RWPE1 (cell line): Measurements from ENCODE around the gene TOMM20.
"Not testable (repeated sequence)": the region's sequence is repeated elsewhere in the genome, so short reads cannot be mapped to it uniquely, and the experiment has no call there.

Experiments used
- CTCF ChIA-PET: fragments of 350-600 bp; sonication (Branson Sonifier 250); formaldehyde crosslinking; extraction: SDS; loops from one replicate; lab custom pipeline; 2021; lab: Yijun Ruan, JAX
- POLR2A ChIA-PET: fragments of 400-600 bp; formaldehyde crosslinking; extraction: SDS; loops from one replicate; lab custom pipeline; 2020; ENCODE audit warnings: antibody characterized with exemption; ENCODE audit not compliant: low non-redundant PET; lab: Yijun Ruan, JAX
- DNase-seq: peaks from one replicate; pipeline ENCODE4 v3.0.0; 2012; ENCODE audit warnings: low spot score
- H3K27ac ChIP-seq: fragments of 450-650 bp; 2 replicates; pipeline ENCODE4 v1.5.1; 2017
- TF ChIP-seq, protein P1 (sequence below): fragments of 450-650 bp; conservative IDR thresholded peaks from 2 replicates; pipeline ENCODE4 v1.5.1; 2017; ENCODE audit warnings: low read depth, mild to moderate bottlenecking

TOMM20 gene

DNA sequence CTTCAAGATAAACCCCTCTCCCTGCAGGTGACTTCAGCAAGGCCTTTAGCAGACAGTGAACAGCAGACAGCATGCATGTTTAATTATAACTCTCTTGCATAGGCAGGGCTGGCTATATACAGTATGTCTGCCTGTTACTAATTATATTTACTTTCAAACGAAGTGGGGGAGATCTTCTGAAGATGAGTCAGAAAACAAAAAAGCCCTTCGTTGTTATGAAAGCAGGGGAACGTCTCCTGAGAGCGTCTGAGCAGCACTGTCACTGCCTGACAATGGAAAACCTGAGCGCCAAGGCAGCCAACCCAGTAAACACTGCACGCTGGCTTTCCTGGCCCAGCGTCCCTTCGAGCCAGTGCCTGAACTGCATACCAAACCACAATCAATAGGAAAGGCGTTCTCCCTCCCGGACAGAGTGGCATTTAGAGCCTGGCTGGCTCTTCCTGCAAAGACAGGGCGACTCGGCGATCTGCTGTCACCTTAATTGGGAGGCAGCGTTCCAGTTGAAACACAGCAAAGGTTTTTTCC lies 54.1 kb downstream of the TOMM20 start:
- DNase-seq: no peak
- ChIA-PET POLR2A (no interaction called here), CTCF (no interaction called here)
- TF ChIP-seq, protein P1, sequence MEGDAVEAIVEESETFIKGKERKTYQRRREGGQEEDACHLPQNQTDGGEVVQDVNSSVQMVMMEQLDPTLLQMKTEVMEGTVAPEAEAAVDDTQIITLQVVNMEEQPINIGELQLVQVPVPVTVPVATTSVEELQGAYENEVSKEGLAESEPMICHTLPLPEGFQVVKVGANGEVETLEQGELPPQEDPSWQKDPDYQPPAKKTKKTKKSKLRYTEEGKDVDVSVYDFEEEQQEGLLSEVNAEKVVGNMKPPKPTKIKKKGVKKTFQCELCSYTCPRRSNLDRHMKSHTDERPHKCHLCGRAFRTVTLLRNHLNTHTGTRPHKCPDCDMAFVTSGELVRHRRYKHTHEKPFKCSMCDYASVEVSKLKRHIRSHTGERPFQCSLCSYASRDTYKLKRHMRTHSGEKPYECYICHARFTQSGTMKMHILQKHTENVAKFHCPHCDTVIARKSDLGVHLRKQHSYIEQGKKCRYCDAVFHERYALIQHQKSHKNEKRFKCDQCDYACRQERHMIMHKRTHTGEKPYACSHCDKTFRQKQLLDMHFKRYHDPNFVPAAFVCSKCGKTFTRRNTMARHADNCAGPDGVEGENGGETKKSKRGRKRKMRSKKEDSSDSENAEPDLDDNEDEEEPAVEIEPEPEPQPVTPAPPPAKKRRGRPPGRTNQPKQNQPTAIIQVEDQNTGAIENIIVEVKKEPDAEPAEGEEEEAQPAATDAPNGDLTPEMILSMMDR: no peak
- H3K27ac ChIP-seq: peak overlapping the region; percentile 86

DNA sequence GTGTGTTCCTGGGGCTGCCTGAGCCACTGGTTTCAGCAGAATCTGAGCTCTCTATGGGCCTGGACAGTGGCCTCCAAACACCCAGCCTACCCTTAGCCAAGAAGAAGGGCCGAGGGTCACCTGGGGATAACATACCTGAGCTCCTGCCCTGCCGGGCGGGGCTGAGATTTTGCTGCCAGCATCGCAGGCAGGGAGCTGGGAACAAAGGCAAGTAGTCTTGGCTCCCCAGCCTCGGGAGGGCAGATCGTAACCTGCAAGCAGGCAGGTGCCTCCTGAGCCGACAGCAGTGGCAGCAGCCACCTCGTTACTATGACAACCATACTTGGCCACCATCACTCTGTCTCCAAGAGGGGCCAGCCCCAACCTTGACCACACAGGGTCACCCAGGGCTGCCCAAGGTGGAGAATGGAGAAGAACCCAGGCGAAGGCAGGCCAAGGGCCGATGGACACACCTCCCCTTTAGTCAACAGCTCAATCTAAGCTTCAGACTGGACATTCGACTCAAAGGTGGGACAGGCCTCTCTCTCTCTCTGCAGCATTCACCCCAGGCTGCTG lies 54.6 kb downstream of the TOMM20 start:
- ChIA-PET CTCF (no interaction called here), POLR2A (interaction anchor here (0.6 to 0.7 kb wide), 2 partner anchors 99 to 575 kb away, joined by 3 read pairs; no protein-coding TSS in a partner anchor)
- TF ChIP-seq, protein P1: no peak
- DNase-seq: no peak
- peak overlapping the region; percentile 86 for H3K27ac ChIP-seq

DNA sequence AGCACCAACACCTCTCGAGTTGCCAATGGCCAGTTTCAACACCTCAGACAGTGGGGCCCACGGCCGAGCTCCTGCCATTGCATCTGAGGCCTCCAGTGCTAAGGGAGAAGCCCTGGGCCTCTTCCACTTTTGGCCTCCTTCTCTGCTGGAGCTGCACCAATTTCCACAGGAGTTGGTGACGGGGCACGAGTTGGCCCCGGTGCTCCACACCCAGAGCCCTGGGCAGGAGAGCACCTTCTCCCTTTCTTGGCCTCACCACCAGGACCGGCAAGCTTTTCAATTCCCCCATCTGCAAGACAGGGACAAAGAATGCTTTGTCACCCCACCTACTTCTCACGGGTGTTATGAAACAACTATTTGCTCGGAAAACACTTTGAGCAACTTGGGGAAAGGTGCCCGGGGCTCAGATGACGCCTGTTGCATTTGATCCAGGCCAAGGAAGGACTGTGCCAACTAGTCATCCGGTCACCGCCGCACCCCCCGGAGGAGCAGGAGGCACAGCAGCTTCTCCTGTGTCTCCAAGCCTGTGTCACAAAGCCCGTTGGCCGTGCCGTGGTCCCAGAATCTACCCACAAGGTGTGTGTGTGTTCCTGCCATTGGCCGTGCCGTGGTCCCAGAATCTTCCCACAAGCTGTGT lies 55.2 kb downstream of the TOMM20 start:
- ChIA-PET CTCF (interaction anchor here (0.5 to 1.1 kb wide), 3 partner anchors 10 to 66 kb away, joined by 3 to 5 read pairs (median 3); no protein-coding TSS in a partner anchor), POLR2A (interaction anchor here (0.6 to 0.7 kb wide), 2 partner anchors 98 to 574 kb away, joined by 3 read pairs; no protein-coding TSS in a partner anchor)
- peak overlapping the region; percentile 86 for H3K27ac ChIP-seq
- DNase-seq: no peak
- TF ChIP-seq, protein P1: no peak

DNA sequence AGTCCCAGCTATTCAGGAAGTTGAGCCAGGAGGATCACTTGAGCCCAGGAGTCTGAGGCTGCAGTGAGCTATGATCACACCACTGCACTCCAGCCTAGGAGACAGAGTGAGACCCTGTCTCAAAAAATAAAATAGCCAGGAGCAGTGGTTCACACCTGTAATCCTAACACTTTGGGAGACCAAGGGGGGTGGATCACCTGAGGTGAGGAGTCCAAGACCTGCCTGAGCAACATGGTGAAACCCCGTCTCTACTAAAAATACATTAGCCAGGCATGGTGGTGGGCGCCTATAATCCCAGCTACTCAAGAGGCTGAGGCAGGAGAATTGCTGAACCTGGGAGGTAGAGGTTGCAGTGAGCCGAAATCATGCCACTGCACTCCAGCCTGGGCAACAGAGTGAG lies 56.1 kb downstream of the TOMM20 start:
- POLR2A ChIA-PET, DNase-seq: not testable (repeated sequence)
- CTCF ChIA-PET: interaction anchor here (0.5 to 1.1 kb wide), 2 partner anchors 11 to 66 kb away, joined by 3 to 5 read pairs; no protein-coding TSS in a partner anchor
- H3K27ac ChIP-seq: peak overlapping the region; percentile 86

DNA sequence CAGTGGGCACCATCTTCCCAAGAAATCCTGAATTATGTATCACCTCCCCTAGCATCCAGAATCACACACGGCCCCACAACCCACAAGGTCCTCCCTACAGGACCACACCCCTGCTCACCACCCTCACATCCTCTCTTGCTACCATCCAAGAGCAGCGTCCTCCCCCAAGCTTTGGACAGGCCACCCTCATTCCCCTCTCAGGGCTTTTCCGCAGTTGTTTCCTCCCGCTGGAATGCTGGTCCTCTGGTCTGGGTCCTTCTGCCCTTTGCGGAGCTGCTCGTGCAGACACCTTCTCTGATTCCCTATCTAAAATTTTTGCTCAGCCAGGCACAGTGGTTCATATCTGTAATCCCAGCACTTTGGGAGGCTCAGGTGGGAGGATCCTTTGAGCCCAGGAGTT lies 56.5 kb downstream of the TOMM20 start:
- H3K27ac ChIP-seq: peak overlapping the region; percentile 86
- ChIA-PET CTCF (interaction anchor here (0.8 kb wide), 1 partner anchor 166 kb away, joined by 4 read pairs; no protein-coding TSS in a partner anchor), POLR2A (no interaction called here)
- DNase-seq: no peak
- TF ChIP-seq, protein P1: no peak

DNA sequence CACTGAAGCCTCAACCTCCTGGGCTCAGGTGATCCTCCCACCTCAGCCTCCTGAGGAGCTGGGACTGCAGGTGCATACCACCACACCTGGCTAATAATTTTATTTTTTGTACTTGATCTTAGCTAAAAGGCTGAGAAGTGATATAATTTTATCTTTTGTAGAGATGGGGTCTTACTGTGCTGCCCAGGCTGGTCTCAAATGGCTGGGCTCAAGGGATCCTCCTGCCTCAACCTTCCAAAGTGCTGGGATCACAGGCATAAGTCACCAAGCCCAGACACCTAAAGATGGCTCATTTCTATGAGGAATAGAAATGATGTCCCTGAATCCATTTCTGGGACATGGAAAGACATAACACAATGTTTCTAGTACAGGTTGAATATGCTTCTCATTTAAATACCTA lies 57.8 kb downstream of the TOMM20 start:
- H3K27ac ChIP-seq: peak overlapping the region; percentile 98
- ChIA-PET CTCF (no interaction called here), POLR2A (no interaction called here)
- TF ChIP-seq, protein P1: no peak
- no peak for DNase-seq
